Endothelial cell of umbilical vein (primary cell): ENCODE data around the gene CFL2.

ENCODE experiments used
- CTCF ChIP-seq, 2 donors: IDR thresholded peaks; 1 replicate in 1 of 2; 2 replicates in 1 of 2; pipeline ENCODE4 v1.5.1; 2011; ENCODE audit warnings: low read length in 2 of 2, mild to moderate bottlenecking in 2 of 2, moderate library complexity in 2 of 2, control low read depth in 1 of 2, inconsistent platforms in 1 of 2, low read depth in 1 of 2; ENCODE audit not compliant: insufficient read depth in 1 of 2; ENCODE audit errors: extremely low read depth in 1 of 2
- EZH2 ChIP-seq: IDR thresholded peaks from 2 replicates; pipeline ENCODE4 v1.6.1; 2012; ENCODE audit warnings: borderline replicate concordance, low read depth, mild to moderate bottlenecking, moderate library complexity, low read length, inconsistent platforms; ENCODE audit not compliant: severe bottlenecking
- FOS ChIP-seq: IDR thresholded peaks from 2 replicates; pipeline ENCODE4 v1.6.1; 2011; ENCODE audit warnings: mild to moderate bottlenecking, low read length, moderate library complexity, borderline replicate concordance; ENCODE audit not compliant: insufficient read depth
- MAX ChIP-seq: IDR thresholded peaks from 2 replicates; pipeline ENCODE4 v1.6.1; 2011; ENCODE audit not compliant: insufficient read depth, insufficient read length

GRCh38 chr14:34688470-34689206, 25.8 kb downstream of the CFL2 start:
- TF ChIP-seq MAX (no peak), EZH2 (no peak), FOS (no peak), CTCF (IDR thresholded peaks at IDR 0.05; ENCODE audit: extremely low read depth in 1 of 2, insufficient read depth in 1 of 2, low read depth in 1 of 2, low read length in 2 of 2) (no peak)
